ENCODE measurements around the gene SLC1A7.

Gene SLC1A7

DNA sequence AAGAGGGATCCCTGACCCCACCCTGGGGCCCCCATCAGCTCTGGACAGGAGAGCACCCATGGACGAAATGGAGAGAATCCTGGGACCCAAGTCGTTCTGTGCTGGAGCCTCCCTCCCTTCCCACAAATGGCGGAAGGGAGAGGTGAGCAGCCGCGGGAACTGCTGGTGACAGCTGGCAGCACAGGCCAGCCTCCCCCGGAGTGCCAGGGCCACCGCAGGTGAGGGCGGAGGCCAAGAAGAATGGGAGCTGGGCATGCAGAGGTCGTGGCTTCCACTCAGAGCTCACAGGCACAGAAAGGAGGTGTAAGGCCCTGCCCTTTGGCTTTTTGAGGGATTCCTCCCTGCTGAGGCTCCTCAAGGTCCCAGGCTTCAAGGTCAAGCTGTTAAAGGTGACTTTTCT, 24.6 kb downstream of the SLC1A7 start:
- H3K4me3 ChIP-seq (ENCODE audit: low read depth, low read length), result no peak overlapping the region
- TF ChIP-seq, protein P1, sequence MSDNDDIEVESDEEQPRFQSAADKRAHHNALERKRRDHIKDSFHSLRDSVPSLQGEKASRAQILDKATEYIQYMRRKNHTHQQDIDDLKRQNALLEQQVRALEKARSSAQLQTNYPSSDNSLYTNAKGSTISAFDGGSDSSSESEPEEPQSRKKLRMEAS (IDR thresholded peaks at IDR 0.05; ENCODE audit: low read depth, low read length), result no peak
- TF ChIP-seq MYC (IDR thresholded peaks at IDR 0.05; ENCODE audit: low read depth, low read length), result no peak
- no peak for TF ChIP-seq POLR2A (IDR thresholded peaks at IDR 0.05; ENCODE audit: extremely low read depth, insufficient read length)
- TF ChIP-seq, protein P2, sequence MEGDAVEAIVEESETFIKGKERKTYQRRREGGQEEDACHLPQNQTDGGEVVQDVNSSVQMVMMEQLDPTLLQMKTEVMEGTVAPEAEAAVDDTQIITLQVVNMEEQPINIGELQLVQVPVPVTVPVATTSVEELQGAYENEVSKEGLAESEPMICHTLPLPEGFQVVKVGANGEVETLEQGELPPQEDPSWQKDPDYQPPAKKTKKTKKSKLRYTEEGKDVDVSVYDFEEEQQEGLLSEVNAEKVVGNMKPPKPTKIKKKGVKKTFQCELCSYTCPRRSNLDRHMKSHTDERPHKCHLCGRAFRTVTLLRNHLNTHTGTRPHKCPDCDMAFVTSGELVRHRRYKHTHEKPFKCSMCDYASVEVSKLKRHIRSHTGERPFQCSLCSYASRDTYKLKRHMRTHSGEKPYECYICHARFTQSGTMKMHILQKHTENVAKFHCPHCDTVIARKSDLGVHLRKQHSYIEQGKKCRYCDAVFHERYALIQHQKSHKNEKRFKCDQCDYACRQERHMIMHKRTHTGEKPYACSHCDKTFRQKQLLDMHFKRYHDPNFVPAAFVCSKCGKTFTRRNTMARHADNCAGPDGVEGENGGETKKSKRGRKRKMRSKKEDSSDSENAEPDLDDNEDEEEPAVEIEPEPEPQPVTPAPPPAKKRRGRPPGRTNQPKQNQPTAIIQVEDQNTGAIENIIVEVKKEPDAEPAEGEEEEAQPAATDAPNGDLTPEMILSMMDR (IDR thresholded peaks at IDR 0.05; ENCODE audit: low read depth, low read length), result no peak
- no peak for DNase-seq (ENCODE audit: low read depth)

DNA sequence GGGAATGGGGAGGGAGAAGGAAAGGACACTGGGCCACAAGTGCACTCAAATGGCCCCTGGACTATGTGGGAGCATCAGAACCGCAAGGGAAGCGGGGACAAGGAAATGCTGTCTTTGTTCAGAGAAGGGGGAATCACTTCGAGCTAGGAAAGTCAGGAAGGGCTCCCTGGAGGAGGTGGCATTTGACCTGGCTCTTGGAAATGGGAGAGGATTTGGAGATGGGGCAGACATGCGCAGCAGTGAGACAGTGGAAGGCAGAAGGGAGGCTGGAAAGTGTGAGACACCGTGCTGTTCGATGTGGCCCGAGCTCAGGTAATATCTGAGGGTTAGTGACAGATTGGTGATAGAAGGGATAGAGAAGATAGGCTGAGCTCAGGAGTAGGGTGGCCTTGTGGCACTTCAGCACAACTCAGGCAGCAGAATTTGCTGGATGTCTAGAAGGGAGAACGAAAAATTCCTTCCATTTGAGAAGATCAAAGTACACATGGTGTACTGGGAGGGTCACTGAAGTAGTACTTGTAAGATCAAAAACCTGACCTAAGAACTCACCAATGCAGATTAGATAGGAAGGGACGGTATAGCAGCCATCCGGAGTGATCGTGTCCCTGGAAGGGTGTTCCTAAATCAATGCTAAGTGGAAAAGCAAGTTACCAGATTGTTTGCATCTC, 25.4 kb downstream of the SLC1A7 start:
- no peak for TF ChIP-seq POLR2A (IDR thresholded peaks at IDR 0.05; ENCODE audit: extremely low read depth, insufficient read length)
- TF ChIP-seq, protein P1 (IDR thresholded peaks at IDR 0.05; ENCODE audit: low read depth, low read length), result no peak
- TF ChIP-seq, protein P2 (IDR thresholded peaks at IDR 0.05; ENCODE audit: low read depth, low read length), result no peak
- no peak for TF ChIP-seq MYC (IDR thresholded peaks at IDR 0.05; ENCODE audit: low read depth, low read length)
- DNase-seq (ENCODE audit: low read depth), result no peak
- no peak overlapping the region for H3K4me3 ChIP-seq (ENCODE audit: low read depth, low read length)

GRCh38 chr1:53116307-53116810, 26.1 kb downstream of the SLC1A7 start:
- no peak overlapping the region for H3K4me3 ChIP-seq (ENCODE audit: low read depth, low read length)
- DNase-seq (ENCODE audit: low read depth), result no peak
- TF ChIP-seq, protein P2 (IDR thresholded peaks at IDR 0.05; ENCODE audit: low read depth, low read length), result no peak
- TF ChIP-seq POLR2A (IDR thresholded peaks at IDR 0.05; ENCODE audit: extremely low read depth, insufficient read length) (no peak), MYC (IDR thresholded peaks at IDR 0.05; ENCODE audit: low read depth, low read length) (no peak)
- TF ChIP-seq, protein P1 (IDR thresholded peaks at IDR 0.05; ENCODE audit: low read depth, low read length), result no peak

DNA sequence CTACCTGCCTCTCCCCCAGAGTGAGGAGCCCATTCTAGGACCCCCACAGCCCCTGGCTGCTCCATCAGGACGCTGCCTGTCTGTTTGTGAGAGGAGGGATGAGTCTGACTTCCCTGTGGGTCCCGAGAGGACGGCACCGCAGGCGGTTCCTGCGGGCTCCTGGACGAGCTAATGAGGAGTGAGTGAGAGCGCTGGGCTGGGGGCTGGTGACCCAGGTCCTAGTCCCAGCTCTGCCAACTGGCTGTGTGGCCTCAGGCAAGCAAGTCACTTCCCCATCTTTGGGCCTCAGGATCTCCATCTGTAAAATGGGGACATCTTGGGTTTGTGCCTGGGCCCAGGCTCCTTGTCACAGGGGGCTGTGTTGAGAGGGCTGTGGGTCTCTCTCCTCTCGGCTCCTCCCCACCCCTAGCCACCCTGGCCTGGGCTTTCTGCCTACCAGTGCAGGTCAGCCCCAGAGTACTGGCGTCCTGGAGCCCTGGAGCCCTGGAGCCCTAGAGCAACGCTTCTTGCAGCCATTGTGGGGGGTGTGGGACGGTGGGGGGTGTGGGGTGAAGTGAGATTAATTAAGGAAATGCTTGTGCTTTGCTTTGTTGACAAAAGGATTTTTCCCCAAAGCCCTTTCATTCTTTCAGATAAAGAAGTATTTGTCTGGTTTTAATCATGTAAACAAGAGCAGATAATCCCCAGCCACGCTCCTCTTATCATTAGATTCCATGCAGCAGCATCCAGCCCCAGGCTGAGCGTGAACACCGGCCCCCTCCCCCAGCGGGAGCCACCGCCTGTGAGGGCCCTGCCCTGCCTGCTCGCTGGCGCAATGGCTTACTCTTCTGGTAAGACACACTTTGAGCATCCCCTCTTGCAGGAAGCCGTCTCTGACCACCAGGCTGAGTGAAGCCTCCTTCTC, 26.8 kb downstream of the SLC1A7 start:
- DNase-seq (ENCODE audit: low read depth), result peak; percentile 9
- no peak overlapping the region for H3K4me3 ChIP-seq (ENCODE audit: low read depth, low read length)
- TF ChIP-seq POLR2A (IDR thresholded peaks at IDR 0.05; ENCODE audit: extremely low read depth, insufficient read length), result no peak
- TF ChIP-seq, protein P1 (IDR thresholded peaks at IDR 0.05; ENCODE audit: low read depth, low read length), result no peak
- TF ChIP-seq, protein P2 (IDR thresholded peaks at IDR 0.05; ENCODE audit: low read depth, low read length), result no peak
- TF ChIP-seq MYC (IDR thresholded peaks at IDR 0.05; ENCODE audit: low read depth, low read length), result no peak

DNA sequence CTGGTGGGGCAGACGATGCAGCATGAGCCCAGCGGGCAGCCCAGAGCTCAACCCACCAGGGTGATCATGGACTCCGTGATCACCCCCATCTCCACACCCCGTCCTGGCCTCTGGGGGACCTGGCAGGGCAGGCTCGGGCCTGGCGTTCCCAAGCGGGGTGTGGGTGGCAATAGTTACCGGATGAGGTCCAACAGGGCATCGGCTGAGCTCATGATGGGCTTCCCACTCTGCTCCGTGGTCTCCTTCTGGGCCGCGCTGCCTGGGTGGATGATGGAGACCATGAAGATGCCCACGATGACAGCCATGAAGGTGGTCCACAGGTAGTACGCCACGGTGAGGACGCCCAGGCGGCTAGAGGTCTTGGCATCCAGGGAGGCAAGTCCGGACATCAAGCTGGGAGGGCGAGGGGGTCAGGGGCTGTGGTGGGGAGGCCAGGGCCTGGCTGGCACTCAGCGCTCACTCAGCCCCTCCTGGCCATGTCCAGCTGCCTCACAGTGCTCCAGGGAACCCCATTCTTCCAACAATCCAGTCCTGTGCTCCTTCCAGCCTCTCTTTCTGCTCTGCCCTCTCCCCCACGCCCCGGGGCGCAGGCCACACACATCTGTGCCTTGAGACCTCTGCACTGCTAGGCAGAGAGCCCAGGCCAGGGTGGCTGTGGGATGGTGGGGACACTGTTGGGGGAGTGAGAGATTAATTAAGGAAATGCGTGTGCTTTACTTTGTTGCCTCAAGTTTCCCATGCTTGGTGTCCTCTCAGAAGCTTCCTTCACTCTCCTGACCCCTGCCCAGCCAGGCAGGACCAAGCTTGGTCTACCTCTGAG, 27.6 kb downstream of the SLC1A7 start:
- no peak overlapping the region for H3K4me3 ChIP-seq (ENCODE audit: low read depth, low read length)
- DNase-seq (ENCODE audit: low read depth), result no peak
- no peak for TF ChIP-seq MYC (IDR thresholded peaks at IDR 0.05; ENCODE audit: low read depth, low read length)
- TF ChIP-seq, protein P1 (IDR thresholded peaks at IDR 0.05; ENCODE audit: low read depth, low read length), result no peak
- TF ChIP-seq, protein P2 (IDR thresholded peaks at IDR 0.05; ENCODE audit: low read depth, low read length), result no peak
- no peak for TF ChIP-seq POLR2A (IDR thresholded peaks at IDR 0.05; ENCODE audit: extremely low read depth, insufficient read length)

Measured in NB4 (cell line).